Bronchial epithelial cell (primary cell): ENCODE data around the gene PROC. TPM values are rescaled to one million over a fixed set of nuclear protein-coding genes. Genes with fewer than 3 reads are reported as not detected.
A peak's percentile ranks its signal among the peaks of the same experiment; 100 is the strongest.

Experiments
- DNase-seq: peaks from one replicate; pipeline ENCODE4 v3.0.0-alpha.2; 2010; ENCODE audit warnings: low read depth
- FAIRE-seq: peaks from 2 replicates; lab custom pipeline; 2011; peaks lifted over from hg19 to GRCh38; lab: Jason Lieb, UNC
- H3K27me3 ChIP-seq: 2 replicates; pipeline ENCODE4 v1.5.1; 2011; ENCODE audit warnings: low read length; ENCODE audit not compliant: control insufficient read depth, insufficient read depth
- H3K36me3 ChIP-seq: 2 replicates; pipeline ENCODE4 v1.5.1; 2011; ENCODE audit warnings: low read length; ENCODE audit not compliant: control insufficient read depth, insufficient read depth
- H3K4me3 ChIP-seq: 2 replicates; pipeline ENCODE4 v1.5.1; 2011; ENCODE audit warnings: mild to moderate bottlenecking, low read depth, low read length, control low read depth
- total RNA-seq: library from RNA; depleted of rRNA; stranded (reverse); fragments of >200 nt; gene quantifications from 2 replicates; pipeline ENCODE4 v1.2.1, GENCODE V29; 2014
- TF ChIP-seq, protein P1 (sequence below): IDR thresholded peaks from 2 replicates; pipeline ENCODE4 v1.5.1; 2011; ENCODE audit warnings: mild to moderate bottlenecking, moderate library complexity, low read length, control low read depth, inconsistent platforms; ENCODE audit not compliant: insufficient read depth, severe bottlenecking

The PROC gene
- total RNA-seq, 1 donor from 2014 or later, result not detected

DNA sequence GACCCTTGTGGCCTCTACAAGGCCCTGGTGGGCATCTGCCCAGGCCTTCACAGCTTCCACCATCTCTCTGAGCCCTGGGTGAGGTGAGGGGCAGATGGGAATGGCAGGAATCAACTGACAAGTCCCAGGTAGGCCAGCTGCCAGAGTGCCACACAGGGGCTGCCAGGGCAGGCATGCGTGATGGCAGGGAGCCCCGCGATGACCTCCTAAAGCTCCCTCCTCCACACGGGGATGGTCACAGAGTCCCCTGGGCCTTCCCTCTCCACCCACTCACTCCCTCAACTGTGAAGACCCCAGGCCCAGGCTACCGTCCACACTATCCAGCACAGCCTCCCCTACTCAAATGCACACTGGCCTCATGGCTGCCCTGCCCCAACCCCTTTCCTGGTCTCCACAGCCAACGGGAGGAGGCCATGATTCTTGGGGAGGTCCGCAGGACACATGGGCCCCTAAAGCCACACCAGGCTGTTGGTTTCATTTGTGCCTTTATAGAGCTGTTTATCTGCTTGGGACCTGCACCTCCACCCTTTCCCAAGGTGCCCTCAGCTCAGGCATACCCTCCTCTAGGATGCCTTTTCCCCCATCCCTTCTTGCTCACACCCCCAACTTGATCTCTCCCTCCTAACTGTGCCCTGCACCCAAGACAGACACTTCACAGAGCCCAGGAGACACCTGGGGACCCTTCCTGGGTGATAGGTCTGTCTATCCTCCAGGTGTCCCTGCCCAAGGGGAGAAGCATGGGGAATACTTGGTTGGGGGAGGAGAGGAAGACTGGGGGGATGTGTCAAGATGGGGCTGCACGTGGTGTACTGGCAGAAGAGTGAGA is 2.0 kb downstream of the PROC start:
- DNase-seq (no peak), FAIRE-seq (no peak)
- peaks cover 5% of the 10 kb centered on the region for H3K27me3 ChIP-seq
- TF ChIP-seq, protein P1, sequence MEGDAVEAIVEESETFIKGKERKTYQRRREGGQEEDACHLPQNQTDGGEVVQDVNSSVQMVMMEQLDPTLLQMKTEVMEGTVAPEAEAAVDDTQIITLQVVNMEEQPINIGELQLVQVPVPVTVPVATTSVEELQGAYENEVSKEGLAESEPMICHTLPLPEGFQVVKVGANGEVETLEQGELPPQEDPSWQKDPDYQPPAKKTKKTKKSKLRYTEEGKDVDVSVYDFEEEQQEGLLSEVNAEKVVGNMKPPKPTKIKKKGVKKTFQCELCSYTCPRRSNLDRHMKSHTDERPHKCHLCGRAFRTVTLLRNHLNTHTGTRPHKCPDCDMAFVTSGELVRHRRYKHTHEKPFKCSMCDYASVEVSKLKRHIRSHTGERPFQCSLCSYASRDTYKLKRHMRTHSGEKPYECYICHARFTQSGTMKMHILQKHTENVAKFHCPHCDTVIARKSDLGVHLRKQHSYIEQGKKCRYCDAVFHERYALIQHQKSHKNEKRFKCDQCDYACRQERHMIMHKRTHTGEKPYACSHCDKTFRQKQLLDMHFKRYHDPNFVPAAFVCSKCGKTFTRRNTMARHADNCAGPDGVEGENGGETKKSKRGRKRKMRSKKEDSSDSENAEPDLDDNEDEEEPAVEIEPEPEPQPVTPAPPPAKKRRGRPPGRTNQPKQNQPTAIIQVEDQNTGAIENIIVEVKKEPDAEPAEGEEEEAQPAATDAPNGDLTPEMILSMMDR, result no peak
- no peaks in the 10 kb centered on the region for H3K36me3 ChIP-seq
- H3K4me3 ChIP-seq, result no peak overlapping the region

GRCh38 chr2:127421116-127421800 is 3.0 kb downstream of the PROC start:
- Histone ChIP-seq H3K4me3 (no peak overlapping the region), H3K27me3 (peaks cover 5% of the 10 kb centered on the region), H3K36me3 (no peaks in the 10 kb centered on the region)
- FAIRE-seq (no peak), DNase-seq (no peak)
- TF ChIP-seq, protein P1, result no peak

GRCh38 chr2:127421871-127422558 is 3.8 kb downstream of the PROC start:
- TF ChIP-seq, protein P1, result no peak
- FAIRE-seq (no peak), DNase-seq (no peak)
- no peaks in the 10 kb centered on the region for H3K36me3 ChIP-seq
- peaks cover 5% of the 10 kb centered on the region for H3K27me3 ChIP-seq
- no peak overlapping the region for H3K4me3 ChIP-seq

GRCh38 chr2:127422559-127423477 is 4.6 kb downstream of the PROC start:
- peaks cover 5% of the 10 kb centered on the region for H3K27me3 ChIP-seq
- DNase-seq (no peak), FAIRE-seq (no peak)
- peak overlapping the region; percentile 36 for H3K4me3 ChIP-seq
- no peaks in the 10 kb centered on the region for H3K36me3 ChIP-seq
- TF ChIP-seq, protein P1, result no peak

GRCh38 chr2:127423478-127423843 is 5.2 kb downstream of the PROC start:
- FAIRE-seq, result no peak
- H3K4me3 ChIP-seq, result peak overlapping the region; percentile 36

More at GRCh38 chr2:127423478-127423843, 5.2 kb downstream of the PROC start:
- Histone ChIP-seq H3K36me3 (no peaks in the 10 kb centered on the region), H3K27me3 (peaks cover 5% of the 10 kb centered on the region)
- TF ChIP-seq, protein P1, result peak; percentile 12
- DNase-seq, result peak; percentile 51
